ENCODE data around the gene CMYA5. TPM values are rescaled to one million over a fixed set of nuclear protein-coding genes. Genes with fewer than 3 reads are reported as not detected.

CMYA5 gene
- total RNA-seq, 1 experiment from 2014 or later, result 0.15 TPM

GRCh38 chr5:79840084-79840990 lies 150.7 kb downstream of the CMYA5 start:
- H3K4me3 ChIP-seq (ENCODE audit: low read length), result no peak overlapping the region
- POLR2A ChIA-PET (ENCODE audit: unreplicated experiment), result no interaction called here
- no peak overlapping the region for H3K4me2 ChIP-seq (ENCODE audit: low read length)
- H4K20me1 ChIP-seq (ENCODE audit: low read length), result no peaks in the 10 kb centered on the region
- CTCF ChIA-PET, result no interaction called here
- DNase-seq (no peak), ATAC-seq (no peak)
- no peaks in the 10 kb centered on the region for H3K36me3 ChIP-seq (ENCODE audit: low read depth, low read length)
- H3K9me3 ChIP-seq (ENCODE audit: low read length), result no peaks in the 10 kb centered on the region
- peaks cover 10% of the 10 kb centered on the region for H3K27me3 ChIP-seq (ENCODE audit: low read length)
- no peaks in the 10 kb centered on the region for H3K79me2 ChIP-seq (ENCODE audit: low read length)
- no peaks in the 10 kb centered on the region for H3F3A ChIP-seq (ENCODE audit: low read length, unreplicated experiment)
- no peak overlapping the region for H3K9ac ChIP-seq (ENCODE audit: low read length)
- H2AFZ ChIP-seq (ENCODE audit: low read length), result no peak overlapping the region
- no peaks in the 10 kb centered on the region for H3K4me1 ChIP-seq (ENCODE audit: insufficient read depth, low read length)
- BruUV-seq (replicated peaks), result no TSS peak
- no peak for TF ChIP-seq EZH2phosphoT487 (IDR thresholded peaks at IDR 0.05; ENCODE audit: borderline replicate concordance, low read length)
- TF ChIP-seq EZH2 (IDR thresholded peaks at IDR 0.05; ENCODE audit: low read length, unreplicated experiment), result no peak
- TF ChIP-seq CTCF (conservative IDR thresholded peaks at IDR 0.05; ENCODE audit: low read depth, low read length), result no peak
- no peak overlapping the region for H3K27ac ChIP-seq (ENCODE audit: low read length)
- intact Hi-C loops (cut with micrococcal nuclease), result no loop called here
- H3K9me2 ChIP-seq (replicated peaks; ENCODE audit: low read length), result no peaks in the 10 kb centered on the region

GRCh38 chr5:79841172-79841571 lies 151.5 kb downstream of the CMYA5 start:
- no TSS peak for BruUV-seq (replicated peaks)
- peaks cover 5% of the 10 kb centered on the region; the same call in 1 of the 2 replicates for H3K4me1 ChIP-seq (ENCODE audit: insufficient read depth, low read length)
- no peak overlapping the region for H2AFZ ChIP-seq (ENCODE audit: low read length)
- no peak overlapping the region for H3K27ac ChIP-seq (ENCODE audit: low read length)
- no peaks in the 10 kb centered on the region for H3K36me3 ChIP-seq (ENCODE audit: low read depth, low read length)
- TF ChIP-seq EZH2 (IDR thresholded peaks at IDR 0.05; ENCODE audit: low read length, unreplicated experiment) (no peak), CTCF (conservative IDR thresholded peaks at IDR 0.05; ENCODE audit: low read depth, low read length) (no peak), EZH2phosphoT487 (IDR thresholded peaks at IDR 0.05; ENCODE audit: borderline replicate concordance, low read length) (no peak)
- H3K79me2 ChIP-seq (ENCODE audit: low read length), result no peaks in the 10 kb centered on the region
- H4K20me1 ChIP-seq (ENCODE audit: low read length), result no peaks in the 10 kb centered on the region
- ChIA-PET POLR2A (ENCODE audit: unreplicated experiment) (no interaction called here), CTCF (no interaction called here)
- H3K9me2 ChIP-seq (replicated peaks; ENCODE audit: low read length), result no peaks in the 10 kb centered on the region
- no peaks in the 10 kb centered on the region for H3K9me3 ChIP-seq (ENCODE audit: low read length)
- H3F3A ChIP-seq (ENCODE audit: low read length, unreplicated experiment), result no peaks in the 10 kb centered on the region
- intact Hi-C loops (cut with micrococcal nuclease), result no loop called here
- H3K27me3 ChIP-seq (ENCODE audit: low read length), result peaks cover 10% of the 10 kb centered on the region
- H3K4me3 ChIP-seq (ENCODE audit: low read length), result no peak overlapping the region
- DNase-seq (no peak), ATAC-seq (no peak)
- no peak overlapping the region for H3K4me2 ChIP-seq (ENCODE audit: low read length)
- H3K9ac ChIP-seq (ENCODE audit: low read length), result no peak overlapping the region
